ENCODE data around the gene ARSI. TPM values are rescaled to one million over a fixed set of nuclear protein-coding genes. Genes with fewer than 3 reads are reported as not detected.

ARSI gene
- total RNA-seq: 7.3 and 11.7 TPM in 2 replicates

GRCh38 chr5:150302301-150303069, at the start of gene ARSI:
TSS of gene ARSI (minus strand) at chr5:150302905. CDS start at chr5:150302373, 532 bp downstream.
- DNase-seq (ENCODE audit: low read depth): no peak

- DNase-seq (ENCODE audit: low read depth): peak; percentile 81
Observed at GRCh38 chr5:150350524-150351344, 48.0 kb upstream of the ARSI start.

- peak; percentile 66 for DNase-seq (ENCODE audit: low read depth)
Observed at GRCh38 chr5:150349681-150350275, 47.1 kb upstream of the ARSI start.

GRCh38 chr5:150347451-150347850, 44.7 kb upstream of the ARSI start:
- no peak for DNase-seq (ENCODE audit: low read depth)

- no peak for DNase-seq (ENCODE audit: low read depth)
Observed at GRCh38 chr5:150347003-150347402, 44.3 kb upstream of the ARSI start.

GRCh38 chr5:150346592-150346991, 43.9 kb upstream of the ARSI start:
- no peak for DNase-seq (ENCODE audit: low read depth)

- DNase-seq (ENCODE audit: low read depth): no peak
Observed at GRCh38 chr5:150345716-150346115, 43.0 kb upstream of the ARSI start.

GRCh38 chr5:150343994-150344631, 41.4 kb upstream of the ARSI start:
- DNase-seq (ENCODE audit: low read depth): no peak

GRCh38 chr5:150342583-150342982, 39.9 kb upstream of the ARSI start:
- no peak for DNase-seq (ENCODE audit: low read depth)

GRCh38 chr5:150341989-150342388, 39.3 kb upstream of the ARSI start:
- no peak for DNase-seq (ENCODE audit: low read depth)

- DNase-seq (ENCODE audit: low read depth): no peak
Observed at GRCh38 chr5:150341331-150341730, 38.6 kb upstream of the ARSI start.

GRCh38 chr5:150340614-150341255, 38.0 kb upstream of the ARSI start:
- DNase-seq (ENCODE audit: low read depth): no peak

GRCh38 chr5:150339841-150340240, 37.1 kb upstream of the ARSI start:
- no peak for DNase-seq (ENCODE audit: low read depth)

- no peak for DNase-seq (ENCODE audit: low read depth)
Observed at GRCh38 chr5:150339165-150339564, 36.5 kb upstream of the ARSI start.

- DNase-seq (ENCODE audit: low read depth): no peak
Observed at GRCh38 chr5:150338546-150338945, 35.8 kb upstream of the ARSI start.

- DNase-seq (ENCODE audit: low read depth): no peak
Observed at GRCh38 chr5:150335778-150336177, 33.1 kb upstream of the ARSI start.

GRCh38 chr5:150333400-150333799, 30.7 kb upstream of the ARSI start:
- no peak for DNase-seq (ENCODE audit: low read depth)

GRCh38 chr5:150329881-150330876, 27.5 kb upstream of the ARSI start:
- no peak for DNase-seq (ENCODE audit: low read depth)

GRCh38 chr5:150329038-150329437, 26.3 kb upstream of the ARSI start:
- no peak for DNase-seq (ENCODE audit: low read depth)

GRCh38 chr5:150328515-150328914, 25.8 kb upstream of the ARSI start:
- DNase-seq (ENCODE audit: low read depth): no peak

Data from renal cortical epithelial cell (primary cell).